Right atrium auricular region (tissue), 2 donors: Measurements from ENCODE around the gene ELMO3. TPM values are rescaled to one million over a fixed set of nuclear protein-coding genes. Genes with fewer than 3 reads are reported as not detected.
A peak's percentile ranks its signal among the peaks of the same experiment; 100 is the strongest.

Source experiments
- DNase-seq: peaks from one replicate; pipeline ENCODE4 v3.0.0-alpha.2; 2019; ENCODE audit warnings: low spot score
- H3K27ac ChIP-seq, 2 donors: fragments of 200-600 bp; sonication (generic); 1 replicate in 1 of 2; 2 replicates in 1 of 2; pipeline ENCODE4 v1.5.1; 2016 to 2019
- H3K27me3 ChIP-seq, 2 donors: fragments of 200-600 bp; sonication (generic); one replicate each; pipeline versions ENCODE4 v1.5.1 to v1.6.0; 2017 to 2019
- H3K36me3 ChIP-seq: fragments of 200-600 bp; sonication (generic); one replicate; pipeline ENCODE4 v1.5.1; 2016
- H3K4me1 ChIP-seq, 2 donors: fragments of 200-600 bp; sonication (generic); one replicate each; pipeline versions ENCODE4 v1.5.1 to v1.6.0; 2017 to 2019
- H3K4me3 ChIP-seq, 2 donors: fragments of 200-600 bp; sonication (generic); 1 replicate in 1 of 2; 2 replicates in 1 of 2; pipeline ENCODE4 v1.5.1; 2017 to 2019; ENCODE audit warnings: mild to moderate bottlenecking in 1 of 2, moderate library complexity in 1 of 2
- H3K9me3 ChIP-seq, 2 donors: fragments of 200-600 bp; sonication (generic); one replicate each; pipeline ENCODE4 v1.5.1; 2019
- CTCF ChIP-seq, 2 donors: fragments of 200-600 bp; sonication (generic); IDR thresholded peaks; one replicate each; pipeline ENCODE4 v1.5.1; 2019; ENCODE audit warnings: antibody characterized with exemption in 2 of 2
- total RNA-seq, 2 donors: library from RNA; depleted of rRNA; stranded (reverse); fragments of >200 nt; gene quantifications; one replicate each; pipeline ENCODE4 v1.1.0, GENCODE V29; 2016

Gene ELMO3
- total RNA-seq, 2 donors from 2014 or later, result 0.37 to 2.2 TPM

DNA sequence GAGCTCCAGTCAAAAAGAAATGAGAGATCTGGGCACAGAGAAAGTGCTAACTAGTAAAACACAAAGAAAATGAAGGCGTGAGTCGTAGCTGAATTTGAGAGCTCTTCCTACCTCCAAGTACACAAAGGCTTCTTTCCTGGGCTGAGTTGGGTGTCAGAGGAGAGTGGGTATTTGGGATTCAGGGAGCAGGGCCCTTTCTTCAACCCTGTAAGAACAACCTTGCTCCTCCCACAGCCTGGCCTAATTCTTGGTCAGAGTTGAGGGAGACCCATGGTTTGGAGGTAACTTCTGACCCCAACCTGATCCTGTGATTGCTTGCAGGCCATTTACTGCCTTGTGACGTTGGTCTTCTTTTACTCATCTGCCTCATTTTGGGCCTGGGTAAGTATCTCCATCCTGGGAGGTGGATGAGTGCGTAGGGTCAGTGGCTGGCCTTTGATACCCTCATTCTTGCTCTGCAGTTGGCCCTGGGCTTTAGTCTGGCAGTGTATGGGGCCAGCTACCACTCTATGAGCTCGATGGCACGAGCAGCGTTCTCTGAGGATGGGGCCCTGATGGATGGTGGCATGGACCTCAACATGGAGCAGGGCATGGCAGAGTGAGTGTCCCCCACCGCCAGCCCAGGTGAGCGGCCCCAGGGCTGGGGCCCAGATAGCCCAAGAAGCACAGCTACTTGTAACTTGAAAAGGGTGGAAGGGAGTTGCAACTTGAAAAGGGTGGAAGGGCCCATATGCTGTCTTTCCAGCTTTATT, 29.3 kb downstream of the ELMO3 start:
- H3K9me3 ChIP-seq, result no peaks in the 10 kb centered on the region
- TF ChIP-seq CTCF (IDR thresholded peaks at IDR 0.05), result no peak
- no peaks in the 10 kb centered on the region for H3K27me3 ChIP-seq
- peaks cover 0 to 19% of the 10 kb centered on the region in 2 donors for H3K4me1 ChIP-seq
- H3K36me3 ChIP-seq, result peaks cover 49% of the 10 kb centered on the region
- no peak overlapping the region for H3K27ac ChIP-seq
- no peak for DNase-seq
- H3K4me3 ChIP-seq, result peak overlapping the region in 1 of 2 donors; percentile 93

DNA sequence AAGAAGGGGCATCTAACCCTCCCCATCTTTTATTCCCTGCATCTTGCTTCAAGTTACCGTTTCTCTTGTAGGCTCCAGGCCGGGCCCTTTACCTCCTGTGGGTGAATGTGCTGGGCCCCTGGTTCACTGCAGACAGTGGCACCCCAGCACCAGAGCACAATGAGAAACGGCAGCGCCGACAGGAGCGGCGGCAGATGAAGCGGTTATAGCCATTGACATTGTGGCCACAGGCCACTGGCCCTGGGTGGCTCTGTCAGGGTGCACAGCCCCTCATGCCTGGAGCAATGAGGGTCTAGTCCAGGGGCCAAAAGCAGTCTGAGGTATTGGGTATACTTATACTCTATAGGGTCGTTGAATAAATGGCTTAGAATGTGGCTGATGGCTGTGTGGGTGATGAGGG, 30.0 kb downstream of the ELMO3 start:
- H3K9me3 ChIP-seq, result no peaks in the 10 kb centered on the region
- no peak overlapping the region for H3K27ac ChIP-seq
- no peak for TF ChIP-seq CTCF (IDR thresholded peaks at IDR 0.05)
- H3K27me3 ChIP-seq, result no peaks in the 10 kb centered on the region
- H3K36me3 ChIP-seq, result peaks cover 56% of the 10 kb centered on the region
- H3K4me3 ChIP-seq, result no peak overlapping the region
- H3K4me1 ChIP-seq, result peaks cover 0 to 19% of the 10 kb centered on the region in 2 donors
- no peak for DNase-seq

GRCh38 chr16:67229906-67230808, 31.2 kb downstream of the ELMO3 start:
- no peak for DNase-seq
- no peak overlapping the region for H3K4me3 ChIP-seq
- H3K4me1 ChIP-seq, result peaks cover 0 to 19% of the 10 kb centered on the region in 2 donors
- peaks cover 69% of the 10 kb centered on the region for H3K36me3 ChIP-seq
- H3K9me3 ChIP-seq, result no peaks in the 10 kb centered on the region
- no peak overlapping the region for H3K27ac ChIP-seq
- no peaks in the 10 kb centered on the region for H3K27me3 ChIP-seq
- TF ChIP-seq CTCF (IDR thresholded peaks at IDR 0.05), result no peak

DNA sequence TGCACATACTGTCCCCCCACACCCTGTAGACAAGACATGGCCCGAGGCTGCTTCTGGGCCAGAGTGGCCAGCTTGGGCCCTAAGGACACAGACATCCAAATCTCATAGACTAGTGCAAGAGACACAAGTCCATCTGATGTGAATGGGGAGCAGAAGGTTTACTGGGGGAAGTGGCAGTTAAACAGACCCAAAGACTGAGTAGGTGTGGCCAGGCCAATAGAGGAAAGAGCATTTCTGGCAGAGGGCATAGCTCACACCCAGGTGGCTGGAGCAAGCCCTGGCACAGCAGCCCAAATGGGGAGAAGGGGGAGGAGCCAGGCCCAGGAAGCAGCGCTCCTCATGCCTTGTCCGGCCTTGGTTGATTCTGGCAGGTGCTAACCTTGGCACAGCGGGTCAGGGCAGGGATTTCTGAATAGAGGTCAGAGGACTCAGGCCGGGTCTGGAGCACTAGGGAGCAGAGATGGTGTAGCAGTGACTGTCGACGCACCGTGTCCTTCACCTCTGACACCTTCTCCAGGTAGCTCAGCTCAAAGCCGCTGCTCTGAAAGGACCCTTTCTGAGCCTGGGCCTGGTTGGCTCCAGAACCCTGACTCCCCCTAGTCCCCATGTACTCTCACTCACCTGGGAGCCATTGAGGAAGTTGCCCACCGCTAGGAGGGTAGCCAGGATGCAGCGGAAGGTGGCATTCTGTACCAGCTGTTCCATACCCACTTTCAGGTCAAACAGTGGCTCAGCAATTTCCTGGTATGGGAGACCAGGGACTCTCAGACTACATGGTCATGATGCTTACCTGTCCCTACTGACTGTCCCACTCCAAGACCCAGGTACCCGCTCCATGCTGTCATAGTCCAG, 32.1 kb downstream of the ELMO3 start:
- no peaks in the 10 kb centered on the region for H3K9me3 ChIP-seq
- no peak overlapping the region for H3K4me3 ChIP-seq
- no peak overlapping the region for H3K27ac ChIP-seq
- DNase-seq, result no peak
- H3K36me3 ChIP-seq, result peaks cover 77% of the 10 kb centered on the region
- TF ChIP-seq CTCF (IDR thresholded peaks at IDR 0.05), result no peak
- peaks cover 0 to 15% of the 10 kb centered on the region in 2 donors for H3K4me1 ChIP-seq
- no peaks in the 10 kb centered on the region for H3K27me3 ChIP-seq

DNA sequence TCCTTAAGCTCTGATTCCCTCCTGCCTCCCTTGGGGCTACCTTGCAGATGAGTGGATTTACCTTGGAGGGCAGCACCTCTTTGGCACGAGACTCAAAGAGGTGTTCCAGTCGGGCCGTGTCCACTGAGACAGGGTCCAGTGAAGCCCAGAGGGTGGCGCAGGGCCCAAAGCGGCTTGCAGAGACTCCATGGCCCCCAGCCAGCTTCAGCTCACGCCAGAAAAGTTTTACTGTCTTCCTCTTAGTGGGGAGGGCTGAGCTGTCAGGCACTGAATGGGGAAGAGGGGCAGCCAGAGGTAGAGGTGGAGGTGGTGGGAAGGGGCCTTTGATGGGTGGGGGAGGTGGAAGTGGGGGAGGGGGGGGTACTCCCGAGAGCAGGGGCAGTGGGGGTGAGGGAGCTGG, 34.7 kb downstream of the ELMO3 start:
- no peaks in the 10 kb centered on the region for H3K9me3 ChIP-seq
- peaks cover 97% of the 10 kb centered on the region for H3K36me3 ChIP-seq
- H3K27me3 ChIP-seq, result no peaks in the 10 kb centered on the region
- no peak overlapping the region for H3K27ac ChIP-seq
- no peaks in the 10 kb centered on the region for H3K4me1 ChIP-seq
- DNase-seq, result no peak
- no peak for TF ChIP-seq CTCF (IDR thresholded peaks at IDR 0.05)
- H3K4me3 ChIP-seq, result no peak overlapping the region
